SK-N-SH treated with all-trans-retinoic acid at 6 μM for 48 hours (cell line): Measurements from ENCODE around the gene DUSP6.
A peak's percentile ranks its signal among the peaks of the same experiment; 100 is the strongest.

Experiments
- ARNTL ChIP-seq: fragments of 450-650 bp; formaldehyde crosslinking; IDR thresholded peaks from 2 replicates; pipeline ENCODE4 v1.5.0; 2020; ENCODE audit warnings: low read depth, mild to moderate bottlenecking, moderate library complexity, borderline replicate concordance
- BACH2 ChIP-seq: fragments of 250-450 bp; sonication (Bioruptor Pico); IDR thresholded peaks from 2 replicates; pipeline ENCODE4 v1.9.0; 2021; ENCODE audit warnings: mild to moderate bottlenecking, borderline replicate concordance
- CSDC2 ChIP-seq: fragments of 250-450 bp; sonication (Bioruptor Pico); IDR thresholded peaks from 2 replicates; pipeline ENCODE4 v1.5.0; 2020; ENCODE audit warnings: mild to moderate bottlenecking, moderate library complexity
- ISL1 ChIP-seq: fragments of 250-450 bp; sonication (Bioruptor Pico); IDR thresholded peaks from 2 replicates; pipeline ENCODE4 v2.1.2; 2022; ENCODE audit warnings: mild to moderate bottlenecking, moderate library complexity
- OSR1 ChIP-seq: fragments of 250-450 bp; sonication (Bioruptor Pico); IDR thresholded peaks from 2 replicates; pipeline ENCODE4 v1.8.0; 2022; ENCODE audit warnings: moderate library complexity, mild to moderate bottlenecking, inconsistent platforms
- PPARA ChIP-seq: fragments of 250-450 bp; sonication (Bioruptor Pico); IDR thresholded peaks from 2 replicates; pipeline ENCODE4 v1.5.0; 2020; ENCODE audit warnings: mild to moderate bottlenecking, borderline replicate concordance
- RARB ChIP-seq: fragments of 250-450 bp; sonication (Bioruptor Pico); IDR thresholded peaks from 2 replicates; pipeline ENCODE4 v1.8.0; 2021; ENCODE audit warnings: mild to moderate bottlenecking, moderate library complexity
- SNAI2 ChIP-seq: fragments of 250-450 bp; sonication (Bioruptor Pico); IDR thresholded peaks from 2 replicates; pipeline ENCODE4 v1.5.0; 2020; ENCODE audit warnings: mild to moderate bottlenecking, moderate library complexity
- TCF4 ChIP-seq: fragments of 250-450 bp; sonication (Bioruptor Pico); IDR thresholded peaks from 2 replicates; pipeline ENCODE4 v1.8.0; 2021; ENCODE audit warnings: mild to moderate bottlenecking, moderate library complexity, borderline replicate concordance
- TOX ChIP-seq: fragments of 250-450 bp; sonication (Bioruptor Pico); IDR thresholded peaks from 2 replicates; pipeline ENCODE4 v1.8.0; 2021; ENCODE audit warnings: mild to moderate bottlenecking, moderate library complexity, borderline replicate concordance
- ZC3H10 ChIP-seq: fragments of 250-450 bp; sonication (Bioruptor Pico); IDR thresholded peaks from 2 replicates; pipeline ENCODE4 v1.5.1; 2021; ENCODE audit warnings: mild to moderate bottlenecking, moderate library complexity
- ZFP30 ChIP-seq: fragments of 450-650 bp; formaldehyde crosslinking; IDR thresholded peaks from 2 replicates; pipeline ENCODE4 v1.5.0; 2022; ENCODE audit warnings: mild to moderate bottlenecking, moderate library complexity
- ZNF8 ChIP-seq: fragments of 450-650 bp; formaldehyde crosslinking; IDR thresholded peaks from 2 replicates; pipeline ENCODE4 v1.5.0; 2020; ENCODE audit warnings: mild to moderate bottlenecking, moderate library complexity
- TF ChIP-seq, protein P1 (sequence below): fragments of 250-450 bp; sonication (Bioruptor Pico); IDR thresholded peaks from 2 replicates; pipeline ENCODE4 v1.8.0; 2020; ENCODE audit warnings: mild to moderate bottlenecking, moderate library complexity, borderline replicate concordance

DNA sequence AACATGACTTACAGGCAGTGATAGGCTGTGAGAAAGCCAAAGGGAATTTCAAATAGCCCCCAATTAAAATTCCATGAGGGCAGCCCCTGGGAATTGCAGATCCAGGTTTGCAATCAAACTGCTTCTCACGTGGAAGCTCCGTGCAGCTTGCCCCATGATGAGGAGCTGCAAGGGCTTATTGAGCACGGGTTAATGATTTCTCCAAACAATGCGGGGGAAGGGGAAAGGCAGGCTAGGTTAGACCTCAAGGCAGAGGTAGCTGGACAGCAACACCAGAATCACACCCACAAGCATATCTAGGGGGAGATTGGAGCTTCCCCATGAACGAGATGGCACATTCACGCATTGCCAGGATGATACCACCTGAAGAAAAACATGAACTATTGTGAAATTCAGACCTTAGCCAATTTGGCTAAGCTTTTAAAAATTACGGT, 5.0 kb upstream of the DUSP6 start:
- TF ChIP-seq ZFP30 (CRISPR knock-in tag): no peak
- TF ChIP-seq TCF4 (CRISPR knock-in tag): no peak
- TF ChIP-seq BACH2 (CRISPR knock-in tag): no peak
- no peak for TF ChIP-seq PPARA (CRISPR knock-in tag)
- TF ChIP-seq, protein P1, sequence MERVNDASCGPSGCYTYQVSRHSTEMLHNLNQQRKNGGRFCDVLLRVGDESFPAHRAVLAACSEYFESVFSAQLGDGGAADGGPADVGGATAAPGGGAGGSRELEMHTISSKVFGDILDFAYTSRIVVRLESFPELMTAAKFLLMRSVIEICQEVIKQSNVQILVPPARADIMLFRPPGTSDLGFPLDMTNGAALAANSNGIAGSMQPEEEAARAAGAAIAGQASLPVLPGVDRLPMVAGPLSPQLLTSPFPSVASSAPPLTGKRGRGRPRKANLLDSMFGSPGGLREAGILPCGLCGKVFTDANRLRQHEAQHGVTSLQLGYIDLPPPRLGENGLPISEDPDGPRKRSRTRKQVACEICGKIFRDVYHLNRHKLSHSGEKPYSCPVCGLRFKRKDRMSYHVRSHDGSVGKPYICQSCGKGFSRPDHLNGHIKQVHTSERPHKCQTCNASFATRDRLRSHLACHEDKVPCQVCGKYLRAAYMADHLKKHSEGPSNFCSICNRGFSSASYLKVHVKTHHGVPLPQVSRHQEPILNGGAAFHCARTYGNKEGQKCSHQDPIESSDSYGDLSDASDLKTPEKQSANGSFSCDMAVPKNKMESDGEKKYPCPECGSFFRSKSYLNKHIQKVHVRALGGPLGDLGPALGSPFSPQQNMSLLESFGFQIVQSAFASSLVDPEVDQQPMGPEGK (CRISPR knock-in tag): no peak
- TF ChIP-seq ARNTL (CRISPR knock-in tag): no peak
- TF ChIP-seq TOX (CRISPR knock-in tag): no peak
- TF ChIP-seq ZC3H10 (CRISPR knock-in tag): no peak
- peak; percentile 45 for TF ChIP-seq ISL1 (CRISPR knock-in tag)
- no peak for TF ChIP-seq CSDC2
- no peak for TF ChIP-seq OSR1 (CRISPR knock-in tag)
- TF ChIP-seq ZNF8 (CRISPR knock-in tag): no peak
- no peak for TF ChIP-seq SNAI2
- TF ChIP-seq RARB (CRISPR knock-in tag): no peak
